A673 (cell line): Measurements from ENCODE around the gene GAMT.

ENCODE experiments used
- EZH2 ChIP-seq: fragments of 200-600 bp; sonication (generic); IDR thresholded peaks from 2 replicates; pipeline ENCODE4 v1.6.1; 2017; ENCODE audit warnings: borderline replicate concordance, low read depth, mild to moderate bottlenecking, mixed read lengths, antibody characterized with exemption, low read length; ENCODE audit not compliant: poor library complexity, severe bottlenecking
- TF ChIP-seq, protein P1 (sequence below): fragments of 300-800, 200-600 bp; sonication (generic); conservative IDR thresholded peaks from 2 replicates; pipeline ENCODE4 v1.5.1; 2017; ENCODE audit warnings: low read depth, mild to moderate bottlenecking, antibody characterized with exemption, low read length, moderate library complexity, mixed read lengths

DNA sequence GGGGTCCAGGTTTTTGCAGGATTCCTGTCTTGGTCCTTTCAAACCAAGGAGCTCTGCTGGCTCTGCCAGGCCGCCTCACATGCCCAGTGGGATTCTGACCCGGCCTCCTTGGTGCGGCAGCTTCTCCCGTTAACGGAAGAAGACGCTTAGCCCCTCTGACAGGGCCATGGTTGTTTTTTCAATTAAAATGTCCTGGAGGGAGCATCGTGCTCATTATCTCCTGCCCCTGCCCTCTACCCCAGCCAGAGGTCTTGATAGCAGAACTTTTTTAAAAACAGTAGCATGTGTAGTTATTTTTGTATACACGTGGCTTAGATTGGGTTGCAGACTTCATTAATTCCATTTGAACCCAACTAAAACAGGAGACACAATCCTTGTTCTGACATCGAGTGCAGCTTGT is 25.4 kb upstream of the GAMT start:
- TF ChIP-seq EZH2 = no peak
- TF ChIP-seq, protein P1, sequence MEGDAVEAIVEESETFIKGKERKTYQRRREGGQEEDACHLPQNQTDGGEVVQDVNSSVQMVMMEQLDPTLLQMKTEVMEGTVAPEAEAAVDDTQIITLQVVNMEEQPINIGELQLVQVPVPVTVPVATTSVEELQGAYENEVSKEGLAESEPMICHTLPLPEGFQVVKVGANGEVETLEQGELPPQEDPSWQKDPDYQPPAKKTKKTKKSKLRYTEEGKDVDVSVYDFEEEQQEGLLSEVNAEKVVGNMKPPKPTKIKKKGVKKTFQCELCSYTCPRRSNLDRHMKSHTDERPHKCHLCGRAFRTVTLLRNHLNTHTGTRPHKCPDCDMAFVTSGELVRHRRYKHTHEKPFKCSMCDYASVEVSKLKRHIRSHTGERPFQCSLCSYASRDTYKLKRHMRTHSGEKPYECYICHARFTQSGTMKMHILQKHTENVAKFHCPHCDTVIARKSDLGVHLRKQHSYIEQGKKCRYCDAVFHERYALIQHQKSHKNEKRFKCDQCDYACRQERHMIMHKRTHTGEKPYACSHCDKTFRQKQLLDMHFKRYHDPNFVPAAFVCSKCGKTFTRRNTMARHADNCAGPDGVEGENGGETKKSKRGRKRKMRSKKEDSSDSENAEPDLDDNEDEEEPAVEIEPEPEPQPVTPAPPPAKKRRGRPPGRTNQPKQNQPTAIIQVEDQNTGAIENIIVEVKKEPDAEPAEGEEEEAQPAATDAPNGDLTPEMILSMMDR = no peak
